H1 (cell line): Measurements from ENCODE around the gene TUT7. TPM values are rescaled to one million over a fixed set of nuclear protein-coding genes. Genes with fewer than 3 reads are reported as not detected.

Experiments
- E2F6 ChIP-seq: IDR thresholded peaks from 2 replicates; pipeline ENCODE4 v1.6.1; 2012; ENCODE audit warnings: inconsistent platforms
- EGR1 ChIP-seq: IDR thresholded peaks from 2 replicates; pipeline ENCODE4 v1.6.1; 2011; ENCODE audit warnings: low read depth, low read length, borderline replicate concordance
- MAX ChIP-seq: IDR thresholded peaks from 2 replicates; pipeline ENCODE4 v1.6.1; 2012; ENCODE audit warnings: inconsistent platforms
- SAP30 ChIP-seq: fragments of 300-600 bp; sonication (generic); IDR thresholded peaks from 2 replicates; pipeline ENCODE4 v1.7.1; 2012; ENCODE audit warnings: low read length, moderate library complexity, mild to moderate bottlenecking, inconsistent platforms; ENCODE audit not compliant: insufficient read depth, insufficient replicate concordance
- polyA plus RNA-seq, 7 experiments: library from polyadenylated mRNA; depleted of rRNA in 3 of 7; stranded (reverse) in 5 of 7; unstranded in 2 of 7; fragments of >200 nt in 5 of 7; fragments of 200-250 nt in 2 of 7; gene quantifications; 1 replicate in 5 of 7; 2 replicates in 1 of 7; 4 replicates in 1 of 7; pipeline versions ENCODE4 v1.2.1 to v1.2.3, GENCODE V29; 2011 to 2013; ENCODE audit warnings: missing spikeins in 2 of 7, mixed read lengths in 2 of 7
- total RNA-seq: library from RNA; stranded (reverse); fragmentation: NEBNext Ultra II Directional; extraction: Animal tissue kit (Norgen Biotek cat#: 25700); gene quantifications from 2 replicates; pipeline ENCODE4 v1.2.1, GENCODE V29; 2021

TUT7 gene
- total and polyA plus RNA-seq, 2 of the 8 experiments (the other 6 are each of a cell fraction or from before 2014, with no cell fraction given) = 4.8 to 19.3 TPM

- TF ChIP-seq E2F6 (no peak), MAX (no peak), EGR1 (no peak), SAP30 (no peak)
These were observed 68.9 kb downstream of the TUT7 start (continued) for GRCh38 chr9:86285261-86285660.
